ENCODE data around the gene TET3. TPM values are rescaled to one million over a fixed set of nuclear protein-coding genes. Genes with fewer than 3 reads are reported as not detected.
A peak's percentile ranks its signal among the peaks of the same experiment; 100 is the strongest.

TET3 gene
- total RNA-seq, 5 donors from 2014 or later (not counting 1 experiment from before 2014, with no cell fraction given) = 22.5 to 32.2 (median 26.8) TPM

- H3K4me1 Mint-ChIP-seq = peaks cover 28 to 60% (median 36%) of the 10 kb centered on the region in 3 donors
- ATAC-seq (replicated peaks in 1 of 4) (no peak), DNase-seq (no peak)
- H3K36me3 Mint-ChIP-seq = peaks cover 7% of the 10 kb centered on the region
- Histone ChIP-seq H3K27me3 (replicated peaks in 1 of 2; ENCODE audit: control insufficient read depth in 2 of 2, extremely low read depth in 1 of 2, insufficient read depth in 2 of 2, low read length in 1 of 2) (no peaks in the 10 kb centered on the region), H3K9me3 (no peaks in the 10 kb centered on the region), H3K4me1 (ENCODE audit: control insufficient read depth in 1 of 2, extremely low read depth in 1 of 2, insufficient read depth in 2 of 2, low read length in 2 of 2) (peaks cover 0 to 4% of the 10 kb centered on the region in 2 experiments), H3K4me3 (ENCODE audit: control insufficient read depth in 1 of 2, extremely low read depth in 1 of 2, low read length in 1 of 2) (no peak overlapping the region), H3K36me3 (ENCODE audit: control insufficient read depth in 2 of 2, extremely low read depth in 1 of 2, insufficient read depth in 1 of 2, low read length in 1 of 2) (peaks cover 10 to 25% of the 10 kb centered on the region in 2 donors), H3K27ac (ENCODE audit: low read length) (no peak overlapping the region)
- POLR2A ChIA-PET = no interaction called here
- no peak overlapping the region for H3K4me3 Mint-ChIP-seq
- H3K9me3 Mint-ChIP-seq = no peaks in the 10 kb centered on the region
- 100% methylated on average over 2 of the region's 5 CpGs for WGBS (ENCODE audit: insufficient coverage)
- no peak overlapping the region for H3K27ac Mint-ChIP-seq
- CTCF ChIA-PET = interaction anchor here in 1 of 2 donors (0.7 kb wide), 1 partner anchor 9 kb away, joined by 3 read pairs; no protein-coding TSS in a partner anchor
- no peaks in the 10 kb centered on the region for H3K27me3 Mint-ChIP-seq
Measured at GRCh38 chr2:74011246-74011645, 26.5 kb downstream of the TET3 start.

GRCh38 chr2:74014813-74015212, 30.1 kb downstream of the TET3 start:
- ATAC-seq (replicated peaks in 1 of 4) (no peak), DNase-seq (no peak)
- H3K4me1 Mint-ChIP-seq = peaks cover 30 to 59% (median 39%) of the 10 kb centered on the region in 3 donors
- H3K27ac Mint-ChIP-seq = peak overlapping the region in 1 of 2 donors; percentile 8
- no peaks in the 10 kb centered on the region for H3K9me3 ChIP-seq
- ChIA-PET CTCF (no interaction called here), POLR2A (no interaction called here)
- H3K36me3 Mint-ChIP-seq = peaks cover 18% of the 10 kb centered on the region
- H3K4me3 ChIP-seq (ENCODE audit: control insufficient read depth in 1 of 2, extremely low read depth in 1 of 2, low read length in 1 of 2) = no peak overlapping the region
- peaks cover 0 to 4% of the 10 kb centered on the region in 2 experiments for H3K4me1 ChIP-seq (ENCODE audit: control insufficient read depth in 1 of 2, extremely low read depth in 1 of 2, insufficient read depth in 2 of 2, low read length in 2 of 2)
- no peaks in the 10 kb centered on the region for H3K27me3 ChIP-seq (replicated peaks in 1 of 2; ENCODE audit: control insufficient read depth in 2 of 2, extremely low read depth in 1 of 2, insufficient read depth in 2 of 2, low read length in 1 of 2)
- no peak overlapping the region for H3K4me3 Mint-ChIP-seq
- no peaks in the 10 kb centered on the region for H3K9me3 Mint-ChIP-seq
- peaks cover 0 to 5% of the 10 kb centered on the region in 2 donors for H3K36me3 ChIP-seq (ENCODE audit: control insufficient read depth in 2 of 2, extremely low read depth in 1 of 2, insufficient read depth in 1 of 2, low read length in 1 of 2)
- H3K27me3 Mint-ChIP-seq = no peaks in the 10 kb centered on the region
- WGBS (ENCODE audit: insufficient coverage) = no CpG with 5 or more reads among the region's 3 CpGs
- H3K27ac ChIP-seq (ENCODE audit: low read length) = no peak overlapping the region

GRCh38 chr2:74017223-74017622, 32.5 kb downstream of the TET3 start:
- ATAC-seq (replicated peaks in 1 of 4) (peak in 1 of 4 experiments; percentile 31), DNase-seq (peak in 3 of 35 experiments; percentile 8 to 23 (median 15))
- Mint-ChIP-seq H3K4me3 (no peak overlapping the region), H3K27me3 (no peaks in the 10 kb centered on the region), H3K4me1 (peaks cover 47 to 71% (median 57%) of the 10 kb centered on the region in 3 donors), H3K36me3 (peaks cover 11% of the 10 kb centered on the region), H3K27ac (no peak overlapping the region), H3K9me3 (no peaks in the 10 kb centered on the region)
- Histone ChIP-seq H3K9me3 (no peaks in the 10 kb centered on the region), H3K36me3 (ENCODE audit: control insufficient read depth in 2 of 2, extremely low read depth in 1 of 2, insufficient read depth in 1 of 2, low read length in 1 of 2) (no peaks in the 10 kb centered on the region), H3K27me3 (replicated peaks in 1 of 2; ENCODE audit: control insufficient read depth in 2 of 2, extremely low read depth in 1 of 2, insufficient read depth in 2 of 2, low read length in 1 of 2) (no peaks in the 10 kb centered on the region), H3K4me1 (ENCODE audit: control insufficient read depth in 1 of 2, extremely low read depth in 1 of 2, insufficient read depth in 2 of 2, low read length in 2 of 2) (peaks cover 10 to 18% of the 10 kb centered on the region in 2 experiments), H3K4me3 (ENCODE audit: control insufficient read depth in 1 of 2, extremely low read depth in 1 of 2, low read length in 1 of 2) (no peak overlapping the region), H3K27ac (ENCODE audit: low read length) (no peak overlapping the region)
- ChIA-PET POLR2A (interaction anchor here in 1 of 2 donors (0.6 kb wide), 1 partner anchor 161 kb away, joined by 4 read pairs; the partner anchor contains the start of gene MOB1A), CTCF (no interaction called here)
- no CpG with 5 or more reads among the region's 3 CpGs for WGBS (ENCODE audit: insufficient coverage)

GRCh38 chr2:74019516-74019915, 34.8 kb downstream of the TET3 start:
- 87% methylated on average over 5 of the region's 5 CpGs for WGBS (ENCODE audit: insufficient coverage)

GRCh38 chr2:74020702-74021406, 36.1 kb downstream of the TET3 start:
- ATAC-seq (replicated peaks in 1 of 4) (no peak), DNase-seq (peak in 1 of 35 experiments; percentile 29)
- Histone ChIP-seq H3K9me3 (no peaks in the 10 kb centered on the region), H3K27ac (ENCODE audit: low read length) (no peak overlapping the region), H3K4me1 (ENCODE audit: control insufficient read depth in 1 of 2, extremely low read depth in 1 of 2, insufficient read depth in 2 of 2, low read length in 2 of 2) (peaks cover 22 to 42% of the 10 kb centered on the region in 2 experiments), H3K36me3 (ENCODE audit: control insufficient read depth in 2 of 2, extremely low read depth in 1 of 2, insufficient read depth in 1 of 2, low read length in 1 of 2) (no peaks in the 10 kb centered on the region), H3K4me3 (ENCODE audit: control insufficient read depth in 1 of 2, extremely low read depth in 1 of 2, low read length in 1 of 2) (no peak overlapping the region), H3K27me3 (replicated peaks in 1 of 2; ENCODE audit: control insufficient read depth in 2 of 2, extremely low read depth in 1 of 2, insufficient read depth in 2 of 2, low read length in 1 of 2) (no peaks in the 10 kb centered on the region)
- Mint-ChIP-seq H3K27me3 (no peaks in the 10 kb centered on the region), H3K36me3 (peaks cover 11% of the 10 kb centered on the region), H3K27ac (peak overlapping the region; percentile 28 to 73), H3K9me3 (no peaks in the 10 kb centered on the region), H3K4me3 (peak overlapping the region in 1 of 3 donors; percentile 43), H3K4me1 (peaks cover 65 to 73% (median 68%) of the 10 kb centered on the region in 3 donors)
- 79% methylated on average over 6 of the region's 9 CpGs for WGBS (ENCODE audit: insufficient coverage)
- ChIA-PET CTCF (no interaction called here), POLR2A (no interaction called here)

More at GRCh38 chr2:74019516-74019915, 34.8 kb downstream of the TET3 start:
- Mint-ChIP-seq H3K36me3 (peaks cover 11% of the 10 kb centered on the region), H3K27ac (peak overlapping the region in 1 of 2 donors; percentile 41), H3K4me1 (peaks cover 56 to 65% (median 63%) of the 10 kb centered on the region in 3 donors), H3K27me3 (no peaks in the 10 kb centered on the region), H3K4me3 (no peak overlapping the region), H3K9me3 (no peaks in the 10 kb centered on the region)
- no peak overlapping the region for H3K27ac ChIP-seq (ENCODE audit: low read length)
- CTCF ChIA-PET = interaction anchor here in 1 of 2 donors (1.2 kb wide), 1 partner anchor 16 kb away, joined by 5 read pairs; no protein-coding TSS in a partner anchor
- DNase-seq (no peak), ATAC-seq (replicated peaks in 1 of 4) (no peak)
- POLR2A ChIA-PET = interaction anchor here in 1 of 2 donors (0.6 kb wide), 1 partner anchor 33 kb away, joined by 4 read pairs; no protein-coding TSS in a partner anchor
- no peak overlapping the region for H3K4me3 ChIP-seq (ENCODE audit: control insufficient read depth in 1 of 2, extremely low read depth in 1 of 2, low read length in 1 of 2)
- peaks cover 15 to 33% of the 10 kb centered on the region in 2 experiments for H3K4me1 ChIP-seq (ENCODE audit: control insufficient read depth in 1 of 2, extremely low read depth in 1 of 2, insufficient read depth in 2 of 2, low read length in 2 of 2)
- H3K9me3 ChIP-seq = no peaks in the 10 kb centered on the region
- H3K36me3 ChIP-seq (ENCODE audit: control insufficient read depth in 2 of 2, extremely low read depth in 1 of 2, insufficient read depth in 1 of 2, low read length in 1 of 2) = no peaks in the 10 kb centered on the region
- no peaks in the 10 kb centered on the region for H3K27me3 ChIP-seq (replicated peaks in 1 of 2; ENCODE audit: control insufficient read depth in 2 of 2, extremely low read depth in 1 of 2, insufficient read depth in 2 of 2, low read length in 1 of 2)

- WGBS (ENCODE audit: insufficient coverage) = 100% methylated on average over 1 of the region's 5 CpGs
- ChIA-PET CTCF (no interaction called here), POLR2A (no interaction called here)
- peak overlapping the region in 1 of 2 donors; percentile 73 for H3K27ac Mint-ChIP-seq
- H3K4me1 Mint-ChIP-seq = peaks cover 69 to 76% (median 73%) of the 10 kb centered on the region in 3 donors
- DNase-seq = no peak
- Histone ChIP-seq H3K36me3 (ENCODE audit: control insufficient read depth in 2 of 2, extremely low read depth in 1 of 2, insufficient read depth in 1 of 2, low read length in 1 of 2) (no peaks in the 10 kb centered on the region), H3K4me1 (ENCODE audit: control insufficient read depth in 1 of 2, extremely low read depth in 1 of 2, insufficient read depth in 2 of 2, low read length in 2 of 2) (peaks cover 27 to 47% of the 10 kb centered on the region in 2 experiments), H3K27ac (ENCODE audit: low read length) (no peak overlapping the region), H3K4me3 (ENCODE audit: control insufficient read depth in 1 of 2, extremely low read depth in 1 of 2, low read length in 1 of 2) (no peak overlapping the region), H3K9me3 (no peaks in the 10 kb centered on the region), H3K27me3 (replicated peaks in 1 of 2; ENCODE audit: control insufficient read depth in 2 of 2, extremely low read depth in 1 of 2, insufficient read depth in 2 of 2, low read length in 1 of 2) (no peaks in the 10 kb centered on the region)
- no peaks in the 10 kb centered on the region for H3K27me3 Mint-ChIP-seq
- H3K36me3 Mint-ChIP-seq = peaks cover 11% of the 10 kb centered on the region
- no peaks in the 10 kb centered on the region for H3K9me3 Mint-ChIP-seq
- no peak for ATAC-seq (replicated peaks in 1 of 4)
- peak overlapping the region in 1 of 3 donors; percentile 43 for H3K4me3 Mint-ChIP-seq
Measured at GRCh38 chr2:74021407-74021755, 36.7 kb downstream of the TET3 start.
